ENCODE data around the gene HLCS. TPM values are rescaled to one million over a fixed set of nuclear protein-coding genes. Genes with fewer than 3 reads are reported as not detected.
"Not testable (repeated sequence)": the region's sequence is repeated elsewhere in the genome, so short reads cannot be mapped to it uniquely, and the experiment has no call there.

Gene HLCS
- total RNA-seq, 1 donor from 2014 or later: 12.3 TPM

DNA sequence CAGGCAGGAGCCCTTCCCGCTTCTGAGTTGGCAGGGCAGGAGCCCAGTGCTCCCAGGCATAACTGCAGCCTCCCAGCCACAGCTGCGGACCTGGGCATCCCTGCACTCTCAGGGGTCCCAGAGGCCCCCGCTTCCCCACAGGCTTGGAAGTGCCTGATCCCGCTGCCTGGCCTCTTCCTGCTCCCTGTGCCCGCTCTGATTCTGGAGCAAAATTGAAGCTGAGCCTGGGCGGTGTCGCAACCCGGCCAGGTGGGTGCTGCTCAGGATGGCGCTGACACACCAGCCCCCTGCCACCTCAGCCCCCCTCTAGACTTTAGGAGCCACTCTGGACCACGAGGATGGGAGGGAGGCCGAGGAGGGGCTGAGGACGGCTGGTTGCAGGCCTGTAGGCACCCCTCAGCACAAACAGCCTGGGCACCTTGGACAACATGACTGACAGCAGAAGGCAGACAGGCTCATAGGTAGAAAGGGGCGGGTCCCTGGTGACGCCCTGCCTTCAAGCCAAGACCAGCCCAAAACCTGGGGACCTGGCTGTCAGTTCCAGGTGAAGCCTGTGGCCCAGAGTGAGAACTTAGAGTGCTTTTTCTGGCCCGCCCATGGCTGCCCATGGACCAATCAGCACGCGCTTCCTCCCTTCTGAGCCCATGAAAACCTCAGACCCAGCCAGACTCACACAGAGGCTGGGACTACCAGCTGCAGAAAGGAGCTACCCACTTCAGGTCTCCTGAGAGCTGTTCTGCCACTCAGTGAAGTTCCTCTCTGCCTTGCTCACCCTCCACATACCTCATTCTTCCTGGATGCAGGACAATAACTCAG is 7.2 kb downstream of the HLCS start:
- no peak for DNase-seq (ENCODE audit: low read depth in 2 of 2)

DNA sequence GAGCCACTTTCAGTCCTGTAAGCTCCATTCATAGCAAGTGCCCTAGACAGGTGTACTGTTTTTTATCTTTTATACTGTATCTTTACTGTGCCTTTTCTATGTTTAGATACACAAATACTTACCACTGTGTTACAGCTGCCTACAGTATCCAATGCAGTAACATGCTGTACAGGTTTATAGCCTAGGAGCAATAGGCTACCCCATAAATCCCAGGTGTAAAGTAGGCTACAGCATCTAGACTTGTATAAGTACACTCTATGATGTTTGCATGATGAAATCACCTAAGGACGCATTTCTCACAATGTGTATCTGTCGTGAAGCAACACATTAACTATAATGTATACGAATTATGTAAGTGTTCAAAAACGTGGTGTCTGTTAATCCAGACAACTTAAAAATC is 10.7 kb downstream of the HLCS start:
- DNase-seq (ENCODE audit: low read depth in 2 of 2): no peak

DNA sequence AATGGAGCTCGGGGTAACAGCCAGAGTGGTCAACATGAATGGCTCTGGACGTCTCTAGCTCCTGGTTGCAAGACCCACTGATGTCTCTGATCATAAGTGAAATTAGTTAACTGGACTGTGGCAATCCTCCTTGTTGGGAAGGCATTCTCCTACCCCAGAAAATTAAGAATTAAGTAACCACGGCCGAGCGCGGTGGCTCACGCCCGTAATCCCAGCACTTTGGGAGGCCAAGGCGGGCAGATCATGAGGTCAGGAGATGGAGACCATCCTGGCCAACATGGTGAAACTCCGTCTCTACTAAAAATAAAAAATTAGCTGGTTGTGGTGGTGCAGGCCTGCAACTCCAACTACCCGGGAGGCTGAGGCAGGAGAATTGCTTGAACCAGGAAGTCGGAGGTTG is 14.1 kb downstream of the HLCS start:
- not testable (repeated sequence) for DNase-seq (ENCODE audit: low read depth in 2 of 2)

DNA sequence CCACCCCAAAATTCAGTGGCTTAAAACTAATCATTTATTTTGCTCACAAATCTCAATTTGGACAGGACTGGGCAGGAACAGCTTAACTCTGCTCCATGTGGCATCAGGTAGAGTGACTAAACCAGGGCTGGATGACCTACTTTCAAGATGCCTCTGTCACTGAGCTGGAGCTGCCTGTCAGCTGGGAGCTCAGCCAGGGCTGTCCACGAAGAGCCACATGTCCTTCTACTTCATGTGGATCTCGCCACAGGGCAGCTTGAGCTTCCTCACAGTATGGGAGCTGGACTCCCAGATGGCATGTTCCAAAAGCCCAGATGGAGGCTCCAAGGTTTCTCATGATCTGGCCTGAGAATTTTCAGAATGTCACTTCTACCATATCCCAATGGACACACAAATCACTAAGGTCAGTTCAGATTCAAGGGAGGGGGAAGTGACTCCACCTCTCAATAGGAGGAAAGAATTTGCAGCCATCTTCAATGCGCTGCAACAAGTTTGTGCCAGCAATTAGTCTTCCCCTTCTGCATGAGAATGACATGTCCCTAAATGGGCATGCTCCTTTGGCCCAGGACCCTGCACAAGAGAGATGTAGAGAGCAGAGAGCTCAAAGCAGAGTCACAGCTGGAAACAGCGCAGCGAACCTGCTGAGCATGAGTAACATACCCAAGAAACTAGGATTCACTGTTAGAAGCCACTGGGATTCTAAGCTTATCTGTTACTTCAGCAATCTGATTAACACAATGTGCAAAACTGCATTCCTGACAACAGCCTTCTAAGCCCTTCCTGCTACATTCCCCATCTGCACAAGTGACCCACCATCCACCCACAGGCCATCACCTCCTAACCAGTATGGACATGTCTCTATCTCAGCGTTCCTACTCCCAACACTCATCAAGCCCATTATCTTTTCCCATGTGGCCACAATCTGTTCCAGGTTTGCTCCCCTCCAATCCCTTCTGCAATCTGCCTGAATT is 17.0 kb downstream of the HLCS start:
- no peak for DNase-seq (ENCODE audit: low read depth in 2 of 2)

DNA sequence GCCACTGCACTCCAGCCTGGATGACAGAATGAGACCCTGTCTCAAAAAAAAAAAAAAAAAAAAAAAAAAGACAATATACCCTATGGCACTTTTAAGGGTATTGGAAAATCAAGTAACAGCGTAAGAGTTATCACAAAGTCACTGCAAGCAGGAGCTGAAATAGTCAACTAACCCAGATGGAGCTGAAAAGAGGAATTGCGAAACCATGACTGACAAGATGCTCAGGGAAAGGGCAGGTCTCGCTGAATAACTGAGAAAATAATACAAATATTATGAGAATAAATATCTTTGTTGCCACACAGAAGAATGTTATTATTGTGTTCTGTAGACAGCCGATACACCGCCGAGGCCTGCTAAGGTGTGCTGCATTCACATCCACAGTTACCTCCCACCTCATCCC is 17.8 kb downstream of the HLCS start:
- no peak for DNase-seq (ENCODE audit: low read depth in 2 of 2)

DNA sequence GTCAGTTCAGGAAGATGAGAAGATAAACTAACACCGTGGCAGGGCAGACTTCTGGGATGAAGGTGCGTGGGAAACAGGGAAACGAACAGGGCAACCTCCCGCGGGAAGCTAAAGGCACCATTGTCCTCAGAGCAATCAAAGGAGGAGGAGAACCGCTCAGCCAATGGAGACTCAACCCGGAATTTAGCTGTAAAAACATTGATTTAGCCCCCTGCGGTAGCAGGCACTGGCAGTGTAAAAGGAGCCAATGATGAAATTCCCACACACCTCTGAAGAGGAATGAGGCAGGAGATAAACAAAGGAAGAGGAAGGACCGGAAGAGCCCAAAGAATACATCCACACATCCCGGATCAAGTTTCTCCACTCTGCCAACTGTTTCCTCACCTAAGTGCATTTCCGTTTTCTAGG is 19.5 kb downstream of the HLCS start:
- peak; percentile 28 to 68 for DNase-seq (ENCODE audit: low read depth in 2 of 2)

DNA sequence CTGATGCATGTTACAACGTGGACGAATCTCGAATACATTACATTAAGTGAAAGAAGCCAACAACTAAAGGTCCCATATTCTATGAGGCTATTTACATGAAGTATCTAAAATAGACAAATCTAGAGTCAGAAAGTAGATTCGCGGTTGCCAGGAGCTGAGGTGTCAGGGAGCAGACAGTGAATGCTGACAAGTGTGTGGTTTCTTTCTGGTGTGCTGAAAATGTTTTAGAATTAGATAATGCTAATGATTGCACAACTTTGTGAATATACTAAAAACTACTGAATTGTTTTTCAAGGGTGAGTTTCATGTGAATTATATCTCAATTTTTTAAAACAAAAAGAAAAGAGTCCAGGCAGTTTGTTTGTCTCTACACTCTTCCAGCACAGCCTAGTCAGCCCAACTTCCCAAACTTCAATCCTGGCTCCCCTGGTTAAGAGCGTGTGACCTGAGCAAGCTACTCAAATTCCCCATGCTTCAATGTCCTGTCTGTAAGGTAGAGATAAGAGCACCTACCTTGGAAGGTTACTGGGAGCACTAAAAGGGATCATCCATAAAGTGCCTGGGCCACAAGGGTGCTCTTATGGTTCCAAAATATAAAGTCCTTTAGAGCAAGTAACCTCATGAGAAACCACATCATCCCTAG is 20.9 kb downstream of the HLCS start:
- DNase-seq (ENCODE audit: low read depth in 2 of 2): no peak

DNA sequence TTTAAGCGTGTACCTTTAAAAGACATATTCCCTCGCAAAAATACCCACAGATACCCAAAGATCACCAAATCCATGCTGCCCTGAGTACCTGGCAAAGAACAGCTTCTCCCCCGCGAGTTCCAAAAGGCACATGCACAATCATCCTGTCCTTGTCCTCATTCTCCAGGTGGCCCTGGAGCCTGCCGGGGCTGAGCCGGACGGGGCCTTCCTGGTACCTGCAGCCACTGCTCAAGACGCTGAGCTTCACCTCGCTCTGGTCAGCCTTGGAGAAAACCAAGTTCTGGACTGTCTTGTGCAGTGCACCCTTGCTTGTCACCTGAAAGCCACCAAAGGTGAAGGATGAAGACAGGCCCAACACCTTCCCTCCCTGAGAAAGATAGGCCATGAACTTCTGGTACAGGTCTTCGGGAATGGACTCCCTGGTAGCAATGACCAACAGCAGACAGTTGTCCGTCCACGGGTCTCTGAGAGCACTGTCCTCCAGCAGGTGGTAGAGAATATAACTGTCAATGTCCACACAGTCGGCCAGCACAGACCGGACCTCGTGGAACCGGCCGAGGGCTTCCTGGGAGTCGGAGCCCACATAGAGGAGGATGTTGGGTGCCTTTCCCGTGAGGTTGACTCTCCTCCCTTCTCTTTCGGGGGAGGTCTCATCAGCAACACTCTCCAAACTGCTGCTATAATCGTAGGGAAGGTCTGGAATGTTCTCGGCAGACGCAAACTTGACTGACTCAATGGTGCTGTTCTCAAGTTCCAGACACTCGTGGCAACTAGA is 29.9 kb downstream of the HLCS start:
- no peak for DNase-seq (ENCODE audit: low read depth in 2 of 2)

DNA sequence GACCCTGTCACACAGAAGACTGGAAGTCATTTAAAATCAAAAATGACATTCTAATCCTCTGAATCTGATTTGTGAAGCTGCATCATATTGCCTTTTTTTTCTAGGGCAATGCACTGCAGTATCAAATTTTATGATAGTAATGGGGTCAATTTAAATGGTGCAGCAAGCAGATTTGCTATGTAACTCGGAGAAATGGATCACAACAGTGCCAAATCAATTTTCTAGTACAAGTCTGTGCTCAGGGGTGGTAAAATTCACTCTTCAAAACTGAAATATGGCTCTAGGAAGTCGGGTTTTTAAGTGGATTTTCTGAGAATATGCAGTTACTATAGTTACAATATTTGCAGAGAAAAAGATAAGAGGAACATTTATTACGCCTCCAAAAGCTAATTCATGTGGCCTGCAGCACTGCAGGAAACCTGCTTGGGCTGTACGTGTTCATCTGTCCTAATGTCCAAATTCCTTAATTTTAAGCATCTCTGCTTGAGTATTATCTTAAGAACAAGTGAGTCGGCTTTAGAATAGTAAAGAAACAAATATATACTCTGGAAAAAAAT is 31.5 kb downstream of the HLCS start:
- DNase-seq (ENCODE audit: low read depth in 2 of 2): no peak

DNA sequence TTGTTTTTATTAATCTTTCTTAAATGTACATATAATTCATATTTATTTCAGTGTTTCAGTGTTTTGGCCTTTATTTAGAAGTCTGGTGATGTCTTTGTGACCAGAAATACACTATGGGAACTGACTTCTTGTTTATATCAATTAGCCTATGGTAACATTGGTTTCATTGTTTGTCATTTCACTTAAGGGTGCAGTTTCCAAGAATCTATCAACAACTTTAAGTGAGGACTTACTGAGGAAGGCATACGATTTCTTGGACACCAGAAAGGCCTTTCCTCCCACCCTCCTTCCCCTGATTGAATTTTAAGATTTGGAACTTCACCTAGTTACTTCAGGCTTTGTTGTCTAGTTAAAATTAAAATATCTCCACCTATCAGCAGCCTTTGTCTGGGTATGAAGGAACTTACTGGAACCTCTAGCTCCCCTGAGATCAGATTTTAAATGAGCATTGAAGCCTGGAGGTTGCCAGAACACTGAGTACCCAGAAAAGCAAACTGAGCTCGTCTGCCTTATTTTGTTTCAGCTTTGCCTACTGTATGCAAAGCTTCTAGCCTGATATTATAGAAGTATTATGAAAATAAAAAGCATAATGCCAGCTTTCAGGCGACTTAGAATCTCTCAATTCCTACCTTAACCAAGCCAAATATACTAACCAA is 34.2 kb downstream of the HLCS start:
- no peak for DNase-seq (ENCODE audit: low read depth in 2 of 2)

DNA sequence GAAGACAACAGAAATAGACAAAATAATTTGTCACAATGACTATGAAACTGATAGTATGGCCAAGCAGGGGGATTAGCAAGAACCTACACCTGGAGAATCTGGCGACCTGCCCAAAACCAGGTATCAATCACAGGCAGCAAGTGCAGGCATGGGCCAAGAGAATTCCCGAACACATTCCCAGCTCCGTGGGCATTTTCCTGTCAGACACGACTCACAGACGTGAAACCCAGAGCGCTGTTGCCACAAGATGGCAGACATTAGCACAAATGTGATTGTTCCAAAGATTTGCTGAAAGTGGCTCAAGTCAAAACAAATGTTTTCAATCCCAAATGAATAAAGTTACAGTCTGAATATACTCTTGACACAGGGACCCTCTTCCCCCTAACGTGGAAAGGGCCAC is 36.8 kb downstream of the HLCS start:
- peak; percentile 48 to 53 for DNase-seq (ENCODE audit: low read depth in 2 of 2)

DNA sequence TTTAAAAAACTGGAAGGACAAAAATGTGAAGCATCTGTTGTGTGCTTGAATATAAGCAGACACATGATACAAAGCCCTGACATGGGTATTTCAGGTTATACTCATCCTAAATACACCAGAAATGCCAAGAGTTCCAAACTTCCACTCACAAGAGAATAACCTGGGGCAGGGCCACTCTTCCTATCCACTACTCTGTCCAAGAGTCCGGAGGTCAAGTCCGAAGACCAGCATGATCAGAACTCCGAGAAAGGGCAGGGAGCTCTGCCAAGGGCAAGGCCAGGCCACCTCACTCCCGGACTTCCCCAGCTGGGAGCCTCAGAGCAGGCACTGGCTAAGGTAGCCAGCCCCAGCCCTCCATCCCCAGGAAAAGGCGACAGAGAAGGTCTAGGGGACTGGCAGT is 37.5 kb downstream of the HLCS start:
- no peak for DNase-seq (ENCODE audit: low read depth in 2 of 2)

DNA sequence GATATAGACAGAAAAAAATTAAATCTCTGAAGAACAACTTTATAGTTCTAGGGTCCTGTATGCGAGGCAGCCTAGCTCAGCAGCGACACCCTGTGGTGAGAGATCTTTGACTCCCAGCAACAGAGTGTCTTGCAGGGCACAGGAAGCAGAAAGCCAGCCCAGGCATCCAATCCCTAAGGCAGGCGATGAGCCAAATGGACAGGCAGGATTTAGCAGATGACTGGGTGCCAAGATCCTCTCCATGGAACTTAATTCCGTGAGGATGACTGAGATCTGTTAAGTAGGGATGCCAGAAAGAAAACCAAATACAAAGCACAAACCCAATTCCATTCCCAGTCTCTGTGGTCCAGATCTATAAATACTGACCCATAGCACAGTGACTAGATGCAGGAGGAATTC is 38.8 kb downstream of the HLCS start:
- DNase-seq (ENCODE audit: low read depth in 2 of 2): peak; percentile 84 to 85

DNA sequence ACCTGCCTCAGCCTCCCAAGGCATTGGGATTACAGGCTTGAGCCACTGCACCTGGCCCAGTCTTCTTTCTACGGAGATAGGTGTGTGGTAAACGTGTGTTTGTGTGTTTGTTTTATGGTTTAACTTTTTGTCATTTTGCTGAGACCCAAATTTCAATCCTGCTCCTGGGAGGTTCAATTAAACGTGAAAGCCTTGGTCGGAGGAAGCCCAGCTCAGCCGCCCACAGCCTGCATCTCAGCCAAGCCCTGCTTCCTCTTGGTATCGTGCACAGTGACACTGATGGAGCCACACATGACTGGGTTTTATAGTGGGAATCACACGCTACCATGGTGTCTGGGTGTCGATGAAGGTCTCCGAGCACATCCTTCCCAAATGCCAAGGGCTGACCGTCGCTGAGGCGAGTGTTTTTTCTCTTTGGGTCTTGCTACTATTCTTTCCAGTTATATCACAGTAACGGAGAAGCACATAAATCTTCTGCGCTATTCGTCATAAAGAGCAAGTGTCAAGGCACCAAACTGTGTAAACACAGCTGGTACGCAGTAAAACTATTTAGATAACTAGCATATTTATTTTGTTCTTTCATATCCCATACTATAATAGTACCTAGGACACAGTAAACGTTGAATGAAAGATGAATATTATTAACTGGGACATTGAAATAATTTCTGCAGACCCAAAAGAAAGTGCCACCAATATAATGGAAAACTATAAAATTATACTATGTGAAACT is 39.3 kb downstream of the HLCS start:
- no peak for DNase-seq (ENCODE audit: low read depth in 2 of 2)

DNA sequence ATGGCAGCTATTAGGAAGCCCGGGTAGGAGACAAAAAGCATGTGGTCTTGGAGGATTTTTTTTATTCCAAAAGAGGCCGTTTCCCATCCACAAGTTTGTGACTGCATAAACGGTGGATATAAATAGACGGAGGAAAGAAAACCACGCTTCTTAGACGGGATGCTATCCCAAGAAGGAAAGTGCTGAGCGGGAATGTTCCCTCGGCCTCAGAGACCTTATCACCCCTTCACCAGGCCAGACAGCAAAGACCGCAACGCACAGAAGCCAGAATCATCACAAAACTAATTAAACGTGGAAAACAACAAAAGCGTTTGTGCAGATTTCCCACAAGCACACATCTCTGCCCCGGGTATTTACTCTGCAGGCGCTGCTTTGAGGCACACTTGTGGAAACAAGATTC is 43.2 kb downstream of the HLCS start:
- no peak for DNase-seq (ENCODE audit: low read depth in 2 of 2)

DNA sequence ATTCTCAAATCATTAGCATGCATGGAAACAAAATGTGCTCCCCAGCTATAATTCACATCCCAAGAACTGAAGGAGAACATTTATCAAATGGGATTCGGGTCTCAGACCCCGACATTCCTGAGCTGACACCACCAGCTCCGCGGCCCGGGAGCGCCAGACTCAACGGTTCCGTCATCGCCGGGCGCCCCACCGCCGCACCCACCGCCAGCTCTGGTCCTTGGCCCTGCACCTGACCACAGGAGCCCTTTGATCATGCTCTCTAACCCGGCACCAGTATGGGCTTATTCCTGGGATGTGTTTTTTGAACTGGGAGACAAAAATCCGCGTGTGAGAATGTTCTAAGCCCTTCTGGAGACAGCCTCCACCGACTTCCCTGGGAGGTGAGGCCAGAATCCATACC is 43.6 kb downstream of the HLCS start:
- DNase-seq (ENCODE audit: low read depth in 2 of 2): no peak

DNA sequence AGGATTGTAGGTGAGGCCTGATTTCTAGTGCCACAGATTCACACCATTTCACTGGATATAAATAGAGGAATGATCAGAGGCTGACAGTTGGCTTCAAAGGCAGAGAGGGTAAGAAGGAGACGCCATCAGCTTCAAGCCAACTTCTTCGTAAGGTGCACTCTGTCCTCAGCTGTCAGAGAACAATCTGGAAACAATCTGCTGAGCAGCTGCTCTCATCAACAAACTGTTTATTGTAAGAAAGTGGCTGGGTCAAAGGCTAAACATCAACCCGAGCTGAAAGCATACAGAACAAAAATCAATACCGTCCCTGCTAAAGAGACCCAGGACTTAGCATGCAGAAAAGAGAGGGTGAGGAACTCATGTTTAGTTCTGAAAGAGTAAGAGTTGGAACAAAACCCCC is 48.2 kb downstream of the HLCS start:
- no peak for DNase-seq (ENCODE audit: low read depth in 2 of 2)

DNA sequence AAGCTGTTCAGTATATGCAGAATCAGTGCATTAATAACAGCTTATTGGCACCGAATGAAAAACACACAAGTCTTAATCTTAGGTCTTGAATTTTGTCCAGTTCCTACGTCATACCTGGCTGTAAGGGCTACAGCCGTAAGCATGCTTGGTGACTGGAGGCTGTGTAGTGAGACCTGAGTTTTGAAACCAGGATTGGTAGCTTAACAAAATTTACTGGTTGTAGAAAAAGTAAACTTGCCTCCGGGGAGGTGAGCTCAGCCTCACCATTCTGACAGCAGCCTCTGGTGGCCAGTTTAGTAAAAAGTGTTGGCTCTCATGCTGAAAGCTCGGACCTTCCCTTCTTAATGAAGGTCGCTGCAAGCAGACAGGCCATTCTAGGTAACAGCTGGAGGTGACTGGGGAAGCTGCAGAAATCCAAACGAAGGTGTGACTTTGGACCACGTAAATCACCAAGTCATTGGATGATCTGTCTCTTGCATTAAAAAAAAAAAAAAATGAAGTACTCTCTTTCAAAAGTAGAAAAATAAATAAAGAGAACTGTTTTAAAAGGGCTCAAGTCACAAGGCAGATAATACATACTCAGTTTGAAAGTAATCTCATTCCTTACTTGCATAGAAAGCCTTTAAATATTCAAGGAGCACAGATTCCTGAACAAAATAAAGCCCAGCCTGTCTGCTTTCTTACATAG is 48.9 kb downstream of the HLCS start:
- DNase-seq (ENCODE audit: low read depth in 2 of 2): peak; percentile 69 to 75

DNA sequence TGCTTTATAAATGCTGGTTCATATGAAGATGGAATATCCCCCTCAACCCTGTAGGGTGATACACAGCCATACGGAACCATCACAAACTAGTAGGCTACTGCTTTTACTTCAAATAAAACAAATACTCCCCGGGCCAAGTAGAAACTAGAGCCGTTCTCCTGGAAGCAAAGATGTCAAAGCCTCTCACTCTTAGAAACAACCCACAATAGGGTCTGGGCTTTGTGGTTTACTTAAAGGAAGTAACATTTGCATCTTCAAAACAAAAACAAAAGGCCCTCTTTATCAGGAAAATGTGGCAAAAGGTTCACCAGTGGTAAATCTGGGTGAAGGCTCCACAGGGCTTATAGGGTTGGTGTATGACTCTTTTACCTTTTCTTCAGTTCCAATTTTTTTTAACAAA is 49.8 kb downstream of the HLCS start:
- no peak for DNase-seq (ENCODE audit: low read depth in 2 of 2)
